Measurements from ENCODE around the gene MAGI2. TPM values are rescaled to one million over a fixed set of nuclear protein-coding genes. Genes with fewer than 3 reads are reported as not detected.

Gene MAGI2
- total and polyA plus RNA-seq, 2 donors (not counting 3 experiments of a cell fraction or from before 2014, with no cell fraction given): 0.28 to 6.0 TPM

DNA sequence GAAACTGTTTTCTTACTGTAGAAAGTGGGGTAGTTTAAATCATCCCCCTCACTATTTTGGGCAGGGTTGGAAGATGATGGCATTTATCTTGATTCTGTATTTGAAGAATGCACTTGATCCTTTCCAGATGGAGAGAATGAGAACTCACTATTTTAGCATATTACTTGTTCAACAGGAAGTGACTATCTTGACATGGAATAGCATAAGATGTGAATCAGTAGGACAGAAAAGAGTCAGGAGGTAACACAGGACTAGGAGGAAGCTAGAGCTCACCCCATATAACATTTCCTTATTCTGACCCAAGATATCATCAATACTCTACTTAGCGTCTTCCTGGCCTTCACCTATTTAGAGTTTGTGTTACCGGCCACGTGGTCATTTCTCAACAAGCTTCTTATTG is 1254.7 kb downstream of the MAGI2 start:
- Histone ChIP-seq H3K4me1 (ENCODE audit: control insufficient read depth, extremely low read depth, insufficient read depth, low read length) (peaks cover 12% of the 10 kb centered on the region), H3K4me2 (ENCODE audit: insufficient read depth, low read length) (no peak overlapping the region), H4K20me1 (replicated peaks; ENCODE audit: control insufficient read depth, extremely low read depth, insufficient read depth, low read length) (no peaks in the 10 kb centered on the region), H3K27me3 (ENCODE audit: control insufficient read depth in 2 of 2, insufficient read depth in 2 of 2, low read length in 2 of 2) (no peaks in the 10 kb centered on the region), H2AFZ (ENCODE audit: low read depth, low read length) (peak overlapping the region; percentile 14), H3K27ac (ENCODE audit: insufficient read depth, low read depth, low read length) (no peak overlapping the region), H3K79me2 (ENCODE audit: control insufficient read depth, insufficient read depth, low read length) (no peaks in the 10 kb centered on the region), H3K9ac (replicated peaks; ENCODE audit: extremely low read depth, insufficient read depth, low read length) (no peak overlapping the region), H3K4me3 (replicated peaks in 1 of 3; ENCODE audit: insufficient read depth in 1 of 3, low read depth in 1 of 3, low read length in 3 of 3) (no peak overlapping the region), H3K9me3 (replicated peaks; ENCODE audit: control insufficient read depth, insufficient read depth, low read length) (no peaks in the 10 kb centered on the region), H3K36me3 (ENCODE audit: control insufficient read depth in 2 of 2, extremely low read depth in 1 of 2, insufficient read depth in 2 of 2, low read length in 2 of 2) (no peaks in the 10 kb centered on the region), H3K9me1 (replicated peaks; ENCODE audit: control insufficient read depth, extremely low read depth, insufficient read depth, low read length) (no peaks in the 10 kb centered on the region)
- intact Hi-C loops (cut with micrococcal nuclease): no loop called here
- no peak for DNase-seq (ENCODE audit: low read depth, low spot score)
- dilution Hi-C loops (cut with MboI; ENCODE audit: extremely low pct_ligation_motif_present, low sequenced_read_pairs): no loop called here
- no TSS peak for BruUV-seq (replicated peaks)
- no peak for FAIRE-seq
- TF ChIP-seq GATA2 (IDR thresholded peaks at IDR 0.05; ENCODE audit: insufficient read depth, insufficient read length, low read depth, low read length) (peak; percentile 66), FOS (IDR thresholded peaks at IDR 0.05; ENCODE audit: borderline replicate concordance, insufficient read depth, low read length) (peak; percentile 11)
- TF ChIP-seq, protein P1, sequence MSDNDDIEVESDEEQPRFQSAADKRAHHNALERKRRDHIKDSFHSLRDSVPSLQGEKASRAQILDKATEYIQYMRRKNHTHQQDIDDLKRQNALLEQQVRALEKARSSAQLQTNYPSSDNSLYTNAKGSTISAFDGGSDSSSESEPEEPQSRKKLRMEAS (IDR thresholded peaks at IDR 0.05; ENCODE audit: insufficient read depth, insufficient read length): no peak
- POLR2A ChIA-PET: no interaction called here
- CTCF ChIA-PET: no interaction called here

- Histone ChIP-seq H3K4me1 (ENCODE audit: control insufficient read depth, extremely low read depth, insufficient read depth, low read length) (peaks cover 12% of the 10 kb centered on the region), H2AFZ (ENCODE audit: low read depth, low read length) (no peak overlapping the region), H3K4me2 (ENCODE audit: insufficient read depth, low read length) (no peak overlapping the region), H3K9ac (replicated peaks; ENCODE audit: extremely low read depth, insufficient read depth, low read length) (no peak overlapping the region), H3K27ac (ENCODE audit: insufficient read depth, low read depth, low read length) (no peak overlapping the region), H3K9me3 (replicated peaks; ENCODE audit: control insufficient read depth, insufficient read depth, low read length) (no peaks in the 10 kb centered on the region), H3K36me3 (ENCODE audit: control insufficient read depth in 2 of 2, extremely low read depth in 1 of 2, insufficient read depth in 2 of 2, low read length in 2 of 2) (no peaks in the 10 kb centered on the region), H4K20me1 (replicated peaks; ENCODE audit: control insufficient read depth, extremely low read depth, insufficient read depth, low read length) (no peaks in the 10 kb centered on the region), H3K4me3 (replicated peaks in 1 of 3; ENCODE audit: insufficient read depth in 1 of 3, low read depth in 1 of 3, low read length in 3 of 3) (no peak overlapping the region), H3K79me2 (ENCODE audit: control insufficient read depth, insufficient read depth, low read length) (no peaks in the 10 kb centered on the region), H3K9me1 (replicated peaks; ENCODE audit: control insufficient read depth, extremely low read depth, insufficient read depth, low read length) (no peaks in the 10 kb centered on the region), H3K27me3 (ENCODE audit: control insufficient read depth in 2 of 2, insufficient read depth in 2 of 2, low read length in 2 of 2) (no peaks in the 10 kb centered on the region)
- dilution Hi-C loops (cut with MboI; ENCODE audit: extremely low pct_ligation_motif_present, low sequenced_read_pairs): no loop called here
- BruUV-seq (replicated peaks): no TSS peak
- TF ChIP-seq JUN (IDR thresholded peaks at IDR 0.05; ENCODE audit: borderline replicate concordance, insufficient read depth, insufficient read length, low read depth): no peak
- TF ChIP-seq MYC (IDR thresholded peaks at IDR 0.05; ENCODE audit: low read depth, low read length): no peak
- peak; percentile 55 for TF ChIP-seq FOS (IDR thresholded peaks at IDR 0.05; ENCODE audit: borderline replicate concordance, insufficient read depth, low read length)
- TF ChIP-seq, protein P1 (IDR thresholded peaks at IDR 0.05; ENCODE audit: insufficient read depth, insufficient read length): no peak
- TF ChIP-seq CTCF (IDR thresholded peaks at IDR 0.05; ENCODE audit: extremely low read depth in 1 of 2, insufficient read depth in 1 of 2, low read depth in 1 of 2, low read length in 2 of 2): no peak
- TF ChIP-seq POLR2A (IDR thresholded peaks at IDR 0.05; ENCODE audit: low read depth, low read length): no peak
- peak; percentile 31 for TF ChIP-seq GATA2 (IDR thresholded peaks at IDR 0.05; ENCODE audit: insufficient read depth, insufficient read length, low read depth, low read length)
- TF ChIP-seq EZH2 (IDR thresholded peaks at IDR 0.05; ENCODE audit: borderline replicate concordance, low read depth, low read length, severe bottlenecking): no peak
- no peak for TF ChIP-seq POLR2AphosphoS5 (IDR thresholded peaks at IDR 0.05; ENCODE audit: insufficient read depth, low read depth, low read length)
- DNase-seq (ENCODE audit: low read depth, low spot score) (peak; percentile 15), FAIRE-seq (peak; percentile 90)
- ChIA-PET POLR2A (no interaction called here), CTCF (no interaction called here)
- intact Hi-C loops (cut with micrococcal nuclease): no loop called here
These were observed 1256.0 kb downstream of the MAGI2 start for GRCh38 chr7:78197447-78197846.
